Keratinocyte (primary cell): ENCODE measurements around the gene FTSJ3. TPM values are rescaled to one million over a fixed set of nuclear protein-coding genes. Genes with fewer than 3 reads are reported as not detected.

Experiments used
- DNase-seq: peaks from one replicate; pipeline ENCODE4 v3.0.0-alpha.2; 2011; ENCODE audit warnings: low read depth, missing footprints, low spot score
- FAIRE-seq: peaks from 2 replicates; lab custom pipeline; 2011; peaks lifted over from hg19 to GRCh38; lab: Jason Lieb, UNC
- H2AFZ ChIP-seq: 2 replicates; pipeline ENCODE4 v1.6.0; 2012; ENCODE audit warnings: low read length, control low read depth, inconsistent platforms; ENCODE audit not compliant: control insufficient read depth
- H3K27ac ChIP-seq: 2 replicates; pipeline ENCODE4 v1.5.1; 2011; ENCODE audit warnings: low read length; ENCODE audit not compliant: control insufficient read depth, insufficient read depth
- H3K27me3 ChIP-seq: 3 replicates; pipeline ENCODE4 v1.6.0; 2011; ENCODE audit warnings: low read length; ENCODE audit not compliant: control insufficient read depth, insufficient read depth; ENCODE audit errors: extremely low read depth
- H3K36me3 ChIP-seq, 2 experiments: 2 replicates in 1 of 2; 3 replicates in 1 of 2; pipeline ENCODE4 v1.5.1; 2011; ENCODE audit warnings: low read length in 2 of 2, mild to moderate bottlenecking in 1 of 2; ENCODE audit not compliant: control insufficient read depth in 2 of 2, insufficient read depth in 2 of 2; ENCODE audit errors: extremely low read depth in 1 of 2
- H3K4me1 ChIP-seq: 3 replicates; pipeline ENCODE4 v1.5.1; 2011; ENCODE audit warnings: low read length; ENCODE audit not compliant: control insufficient read depth, insufficient read depth; ENCODE audit errors: extremely low read depth
- H3K4me2 ChIP-seq: 3 replicates; pipeline ENCODE4 v1.6.0; 2011; ENCODE audit warnings: low read depth, low read length; ENCODE audit not compliant: control insufficient read depth, insufficient read depth; ENCODE audit errors: extremely low read depth
- H3K4me3 ChIP-seq, 3 experiments: fragments of 200-600 bp in 1 of 3; sonication (generic) in 1 of 3; 2 replicates in 2 of 3; 3 replicates in 1 of 3; pipeline ENCODE4 v1.5.1; 2011 to 2016; ENCODE audit warnings: low read length in 3 of 3, mild to moderate bottlenecking in 3 of 3, control low read depth in 2 of 3, inconsistent platforms in 1 of 3, low read depth in 1 of 3, mixed read lengths in 1 of 3, mixed run types in 1 of 3, moderate library complexity in 1 of 3; ENCODE audit not compliant: control insufficient read depth in 2 of 3, insufficient read depth in 2 of 3; ENCODE audit errors: extremely low read depth in 1 of 3
- H3K79me2 ChIP-seq: 2 replicates; pipeline ENCODE4 v1.6.0; 2012; ENCODE audit warnings: low read length; ENCODE audit not compliant: control insufficient read depth, insufficient read depth
- H3K9ac ChIP-seq: 3 replicates; pipeline ENCODE4 v1.6.0; 2011; ENCODE audit warnings: low read length; ENCODE audit not compliant: control insufficient read depth, insufficient read depth; ENCODE audit errors: extremely low read depth
- H3K9me1 ChIP-seq: 3 replicates; pipeline ENCODE4 v1.6.0; 2011; ENCODE audit warnings: low read length; ENCODE audit not compliant: control insufficient read depth, insufficient read depth; ENCODE audit errors: extremely low read depth
- H3K9me3 ChIP-seq: 2 replicates; pipeline ENCODE4 v1.5.1; 2012; ENCODE audit warnings: low read depth, low read length; ENCODE audit not compliant: control insufficient read depth
- H4K20me1 ChIP-seq: 3 replicates; pipeline ENCODE4 v1.6.0; 2011; ENCODE audit warnings: low read length; ENCODE audit not compliant: control insufficient read depth, insufficient read depth; ENCODE audit errors: extremely low read depth
- CTCF ChIP-seq, 3 experiments: IDR thresholded peaks in 1 of 3; conservative IDR thresholded peaks in 1 of 3; optimal IDR thresholded peaks in 1 of 3; 2 replicates in 2 of 3; 3 replicates in 1 of 3; pipeline versions ENCODE3 to v1.5.1; 2011; ENCODE audit warnings: low read length in 3 of 3, mild to moderate bottlenecking in 3 of 3, moderate library complexity in 2 of 3, control low read depth in 1 of 3, inconsistent platforms in 1 of 3; ENCODE audit not compliant: insufficient read depth in 2 of 3; ENCODE audit errors: extremely low read depth in 1 of 3
- EZH2 ChIP-seq: IDR thresholded peaks from one replicate; pipeline ENCODE4 v1.6.1; 2012; ENCODE audit warnings: inconsistent platforms, mild to moderate bottlenecking, low read length, moderate library complexity
- dilution Hi-C: fragments of 300-500 bp; cut with MboI; formaldehyde crosslinking; loops from one replicate; pipeline ENCODE4 v1.7.0; 2020; ENCODE audit warnings: low sequenced_read_pairs; ENCODE audit not compliant: extremely low pct_ligation_motif_present
- polyA plus RNA-seq, 5 experiments: library from polyadenylated mRNA; depleted of rRNA in 3 of 5; stranded (reverse) in 3 of 5; stranded (forward) in 1 of 5; unstranded in 1 of 5; fragments of >200 nt; gene quantifications; 1 replicate in 1 of 5; 2 replicates in 3 of 5; 3 replicates in 1 of 5; pipeline versions ENCODE4 v1.2.1 to v1.2.3, GENCODE V29; 2011 to 2012; ENCODE audit warnings: missing spikeins in 2 of 5, low read depth in 1 of 5, low replicate concordance in 1 of 5

The FTSJ3 gene
- polyA plus RNA-seq, 1 donor (not counting 4 experiments of a cell fraction or from before 2014, with no cell fraction given), result 43.7 TPM

- no peaks in the 10 kb centered on the region for H3K36me3 ChIP-seq
- DNase-seq, result no peak
- H3K79me2 ChIP-seq, result no peaks in the 10 kb centered on the region
- no peak overlapping the region for H3K4me2 ChIP-seq
- H3K27me3 ChIP-seq, result peaks cover 9% of the 10 kb centered on the region
- H3K4me1 ChIP-seq, result no peaks in the 10 kb centered on the region
- no peak for FAIRE-seq
- no peaks in the 10 kb centered on the region for H3K9me1 ChIP-seq
- no peak overlapping the region for H3K9ac ChIP-seq
- no peak overlapping the region for H3K4me3 ChIP-seq
- no peak overlapping the region for H2AFZ ChIP-seq
- TF ChIP-seq EZH2, result no peak
- TF ChIP-seq CTCF (optimal IDR thresholded peaks at IDR 0.05 in 1 of 3, IDR thresholded peaks at IDR 0.05 in 1 of 3, conservative IDR thresholded peaks at IDR 0.05 in 1 of 3; ENCODE audit: extremely low read depth in 1 of 3, insufficient read depth in 2 of 3, low read length in 3 of 3), result no peak
- no peak overlapping the region for H3K27ac ChIP-seq
- H3K9me3 ChIP-seq, result no peaks in the 10 kb centered on the region
- no peaks in the 10 kb centered on the region for H4K20me1 ChIP-seq
- dilution Hi-C loops, result no loop called here
These were observed 25.8 kb upstream of the FTSJ3 start for GRCh38 chr17:63853260-63853659.

- no peak overlapping the region for H3K4me3 ChIP-seq
- H4K20me1 ChIP-seq, result no peaks in the 10 kb centered on the region
- H3K4me2 ChIP-seq, result no peak overlapping the region
- DNase-seq (no peak), FAIRE-seq (no peak)
- no peak overlapping the region for H3K27ac ChIP-seq
- no peaks in the 10 kb centered on the region for H3K79me2 ChIP-seq
- H3K27me3 ChIP-seq, result peaks cover 9% of the 10 kb centered on the region
- H3K9ac ChIP-seq, result no peak overlapping the region
- TF ChIP-seq EZH2, result no peak
- no peak for TF ChIP-seq CTCF (optimal IDR thresholded peaks at IDR 0.05 in 1 of 3, IDR thresholded peaks at IDR 0.05 in 1 of 3, conservative IDR thresholded peaks at IDR 0.05 in 1 of 3; ENCODE audit: extremely low read depth in 1 of 3, insufficient read depth in 2 of 3, low read length in 3 of 3)
- no peaks in the 10 kb centered on the region for H3K4me1 ChIP-seq
- no peaks in the 10 kb centered on the region for H3K9me3 ChIP-seq
- dilution Hi-C loops, result no loop called here
- no peak overlapping the region for H2AFZ ChIP-seq
- no peaks in the 10 kb centered on the region for H3K9me1 ChIP-seq
- H3K36me3 ChIP-seq, result no peaks in the 10 kb centered on the region
These were observed 22.9 kb upstream of the FTSJ3 start for GRCh38 chr17:63850401-63850800.
